Ramos (cell line): ENCODE measurements around the gene NOTO.
"Not testable (repeated sequence)": the region's sequence is repeated elsewhere in the genome, so short reads cannot be mapped to it uniquely, and the experiment has no call there.

Experiments
- in situ Hi-C: fragments of 300-500 bp; cut with MboI; formaldehyde crosslinking; loops from one replicate; pipeline ENCODE4 v1.14.3; 2022; ENCODE audit warnings: low sequenced_read_pairs; ENCODE audit not compliant: unreplicated experiment

Gene NOTO

GRCh38 chr2:73187549-73187948, 14.8 kb upstream of the NOTO start:
- in situ Hi-C loops, result loop anchor here (25.0 kb wide), 1 partner anchor 200 kb away; no protein-coding TSS in a partner anchor

GRCh38 chr2:73197579-73197978, 4.8 kb upstream of the NOTO start:
- in situ Hi-C loops, result loop anchor here (25.0 kb wide), 1 partner anchor 210 kb away; no protein-coding TSS in a partner anchor

DNA sequence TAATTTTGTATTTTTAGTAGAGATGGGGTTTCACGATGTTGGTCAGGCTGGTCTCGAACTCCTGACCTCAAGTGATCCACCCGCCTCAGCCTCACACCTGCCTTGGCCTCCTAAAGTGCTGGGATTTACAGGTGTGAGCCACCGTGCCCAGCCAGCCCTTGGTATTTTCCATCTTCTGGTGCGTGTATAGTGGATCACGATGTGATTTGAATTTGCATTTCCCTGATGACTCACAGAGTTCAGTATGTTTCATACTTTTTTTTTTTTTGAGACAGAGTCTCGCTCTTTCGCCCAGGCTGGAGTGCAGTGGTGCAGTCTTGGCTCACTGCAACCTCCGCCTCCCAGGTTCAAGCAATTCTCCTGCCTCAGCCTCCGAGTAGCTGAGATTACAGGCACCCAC, 2.1 kb upstream of the NOTO start:
- in situ Hi-C loops, result not testable (repeated sequence)

GRCh38 chr2:73203055-73203681, 794 bp downstream of the NOTO start:
- in situ Hi-C loops, result no loop called here

GRCh38 chr2:73205611-73206010, 3.2 kb downstream of the NOTO start:
- in situ Hi-C loops, result no loop called here

DNA sequence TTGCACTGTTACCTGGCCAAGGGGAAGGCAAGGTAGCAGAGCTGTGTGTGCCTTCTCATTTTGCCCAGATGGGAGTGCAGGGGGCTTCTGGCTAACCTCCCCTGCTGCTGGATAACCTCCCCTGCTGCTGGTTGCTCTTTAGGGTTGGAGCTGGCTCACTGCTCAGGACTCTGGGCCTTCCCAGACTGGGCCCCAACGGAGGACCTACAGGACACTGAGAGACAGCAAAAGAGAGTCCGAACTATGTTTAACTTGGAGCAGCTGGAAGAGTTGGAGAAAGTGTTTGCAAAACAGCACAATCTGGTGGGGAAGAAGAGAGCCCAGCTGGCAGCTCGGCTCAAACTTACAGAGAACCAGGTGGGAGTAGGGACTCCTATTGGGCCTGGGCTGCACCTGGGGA, 5.9 kb downstream of the NOTO start:
- in situ Hi-C loops, result no loop called here

DNA sequence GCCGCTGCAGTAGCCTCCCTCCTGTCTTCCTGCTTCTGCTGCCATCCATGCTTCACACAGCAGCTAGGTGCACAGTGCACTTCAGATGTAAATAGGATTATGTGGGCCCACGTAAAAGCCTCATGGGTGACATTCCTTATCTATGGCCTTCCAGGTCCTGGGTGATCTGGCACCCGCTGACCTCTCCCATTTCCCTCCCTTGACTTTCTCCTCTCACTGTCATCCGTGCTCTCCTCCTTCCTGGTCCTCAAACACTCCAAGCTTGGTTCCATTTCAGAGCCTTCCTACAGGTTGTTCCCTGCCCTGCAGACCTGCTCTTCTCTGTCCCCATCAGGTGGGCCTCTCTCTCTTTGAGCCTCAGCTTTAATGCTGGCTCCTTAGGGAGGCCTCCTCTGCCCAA, 7.6 kb downstream of the NOTO start:
- in situ Hi-C loops, result no loop called here

DNA sequence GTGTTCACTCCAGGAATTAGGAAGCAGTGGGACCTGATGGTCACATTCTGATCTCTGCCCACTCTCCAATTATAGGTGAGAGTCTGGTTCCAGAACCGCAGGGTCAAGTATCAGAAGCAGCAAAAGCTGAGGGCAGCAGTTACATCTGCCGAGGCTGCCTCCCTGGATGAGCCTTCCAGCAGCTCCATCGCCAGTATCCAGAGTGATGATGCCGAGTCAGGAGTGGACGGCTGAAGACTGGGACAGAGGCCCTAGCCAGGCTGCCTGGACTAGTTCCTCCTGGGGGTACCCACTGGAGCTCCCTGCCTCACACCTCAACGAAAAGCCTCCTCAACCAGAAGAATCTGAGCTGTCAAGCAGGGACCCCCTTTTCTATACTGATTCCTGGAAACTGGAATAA, 8.3 kb downstream of the NOTO start:
- in situ Hi-C loops, result no loop called here

GRCh38 chr2:73212098-73212447, 9.7 kb downstream of the NOTO start:
- in situ Hi-C loops, result no loop called here

- in situ Hi-C loops, result no loop called here
These were observed 10.2 kb downstream of the NOTO start for GRCh38 chr2:73212448-73213176.

DNA sequence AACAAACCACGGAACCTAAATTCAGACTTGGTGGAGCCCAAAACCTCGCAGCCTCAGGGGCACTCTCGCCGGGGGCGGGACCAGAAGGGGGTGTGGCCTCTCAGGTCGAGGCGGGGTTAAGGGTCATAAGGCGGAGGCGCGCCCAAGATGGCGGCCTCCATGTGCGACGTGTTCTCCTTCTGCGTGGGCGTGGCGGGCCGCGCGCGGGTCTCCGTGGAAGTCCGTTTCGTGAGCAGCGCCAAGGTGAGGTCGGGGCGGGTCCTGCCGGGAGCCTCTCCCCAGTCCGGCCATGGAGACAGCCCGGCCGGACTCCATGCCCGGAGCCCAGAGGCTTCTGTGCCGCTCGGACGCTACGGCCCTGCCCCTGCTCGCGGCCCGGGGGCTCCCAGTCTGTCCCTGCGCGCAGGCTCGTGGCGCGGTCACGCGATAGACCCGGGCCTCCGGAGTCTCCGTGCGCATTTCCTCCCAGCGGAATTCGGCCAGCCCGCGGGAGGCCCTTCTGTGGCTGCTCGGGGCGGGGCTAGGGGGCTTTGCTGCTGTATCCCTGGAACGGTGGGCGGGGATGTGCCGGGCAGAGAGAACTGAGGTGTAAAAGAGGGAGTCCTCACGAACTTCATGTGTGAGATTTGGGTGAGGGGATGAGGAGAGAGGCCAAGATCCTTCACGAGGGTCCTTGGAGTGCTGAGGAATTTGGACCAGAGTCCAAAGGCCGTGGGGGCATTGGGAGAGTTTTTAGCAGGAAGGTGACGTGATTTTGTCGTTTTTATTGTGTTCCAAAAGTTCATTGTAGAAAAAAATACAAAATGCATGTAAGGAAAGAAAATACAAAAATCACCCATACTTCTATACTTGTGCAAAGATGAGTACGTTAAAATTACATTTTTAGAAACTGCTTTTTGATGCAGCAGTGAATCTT, 12.0 kb downstream of the NOTO start, which contains the start of gene SMYD5:
TSS of gene SMYD5 (plus strand) at position 126 of the 916 bp plus-strand sequence. CDS start at position 148, 22 bp downstream.
- in situ Hi-C loops, result no loop called here

- in situ Hi-C loops, result no loop called here
These were observed 12.9 kb downstream of the NOTO start for GRCh38 chr2:73215254-73215653.

DNA sequence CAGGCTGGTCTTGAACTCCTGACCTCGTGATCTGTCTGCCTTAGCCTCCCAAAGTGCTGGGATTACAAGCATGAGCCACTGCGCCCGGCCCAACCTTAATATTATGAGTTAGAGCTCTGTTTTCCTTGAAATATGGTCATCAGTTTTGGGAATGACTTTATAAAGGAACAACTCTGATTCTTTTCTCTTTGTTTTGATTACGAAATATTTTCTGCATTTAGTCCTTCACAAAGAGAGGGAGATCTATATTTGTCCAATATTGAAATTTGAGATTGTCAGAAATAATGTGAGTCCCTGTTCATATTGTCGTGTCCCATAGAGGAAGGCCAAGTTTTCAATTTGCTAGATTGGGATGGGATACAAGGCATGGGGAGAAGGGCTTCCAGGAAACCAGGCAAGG, 14.8 kb downstream of the NOTO start:
- in situ Hi-C loops, result no loop called here

- in situ Hi-C loops, result no loop called here
These were observed 15.5 kb downstream of the NOTO start for GRCh38 chr2:73217826-73218225.

DNA sequence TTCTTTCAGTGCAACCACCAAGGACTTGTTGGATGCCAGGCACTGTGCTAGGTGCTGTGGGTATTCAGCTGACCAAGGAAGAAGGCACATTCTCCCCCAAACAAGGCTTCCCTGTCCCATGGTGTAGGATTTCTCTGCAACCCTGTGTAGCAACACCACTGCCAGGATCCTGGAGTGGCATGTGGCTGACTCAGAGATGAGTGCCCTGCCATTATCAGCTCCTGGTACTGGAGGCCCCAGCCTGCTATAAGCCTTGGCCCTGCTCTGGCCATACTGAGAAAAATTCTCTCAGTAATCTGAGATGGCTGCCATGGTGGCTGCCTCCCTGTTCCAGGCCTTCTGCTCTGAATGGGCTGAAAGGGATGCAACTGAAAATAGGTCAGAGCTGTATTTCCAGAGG, 15.9 kb downstream of the NOTO start:
- in situ Hi-C loops, result no loop called here

DNA sequence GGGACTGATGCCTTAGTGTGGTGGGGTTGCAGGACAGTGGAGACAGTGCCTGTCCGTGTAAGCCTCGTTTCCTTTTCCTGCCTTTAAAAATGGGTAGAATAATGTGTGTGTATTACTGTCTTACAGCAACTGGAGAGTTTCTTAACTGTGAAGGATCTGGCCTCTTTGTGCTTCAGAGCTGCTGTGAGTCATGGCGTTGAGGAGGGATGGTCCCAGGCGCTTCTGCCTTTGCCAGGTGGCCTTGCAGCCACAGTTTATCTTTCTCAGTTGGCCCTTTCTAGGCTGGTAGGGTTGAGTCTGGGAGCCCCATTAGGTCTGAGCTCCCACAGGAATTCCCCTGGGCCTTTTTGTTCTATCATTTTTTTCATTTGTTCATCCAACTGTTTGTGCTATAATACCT, 21.4 kb downstream of the NOTO start:
- in situ Hi-C loops, result no loop called here

- in situ Hi-C loops, result loop anchor here (25.0 kb wide), 1 partner anchor 962 kb away; the partner anchor contains the start of genes MOB1A and MTHFD2
These were observed 23.4 kb downstream of the NOTO start for GRCh38 chr2:73225513-73226360.

DNA sequence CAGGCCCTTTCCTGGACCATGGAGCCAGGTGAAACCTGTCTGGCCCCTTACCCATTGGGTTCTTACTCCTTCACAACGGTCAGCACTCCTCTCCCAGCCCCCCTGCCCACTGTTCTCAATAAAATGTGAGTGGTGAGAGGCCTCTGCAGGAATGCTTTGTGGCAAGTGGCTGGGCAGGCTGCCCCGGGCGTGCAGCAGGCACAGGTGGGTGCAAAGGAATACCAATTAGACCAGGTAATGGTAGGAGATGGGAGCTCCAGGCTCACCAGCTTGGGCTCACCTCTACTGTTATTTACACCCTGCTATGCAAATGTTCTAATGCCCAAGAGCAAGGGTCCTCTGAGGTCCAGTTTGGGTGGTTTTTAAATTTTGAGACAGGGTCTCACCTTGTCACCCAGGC, 24.7 kb downstream of the NOTO start:
- in situ Hi-C loops, result loop anchor here (25.0 kb wide), 1 partner anchor 960 kb away; the partner anchor contains the start of genes MOB1A and MTHFD2

GRCh38 chr2:73228631-73229030, 26.3 kb downstream of the NOTO start:
- in situ Hi-C loops, result loop anchor here (25.0 kb wide), 1 partner anchor 959 kb away; the partner anchor contains the start of genes MOB1A and MTHFD2
